ENCODE measurements around the gene FGFBP2.

FGFBP2 gene

GRCh38 chr4:15914291-15914690 is 48.7 kb downstream of the FGFBP2 start:
- Histone ChIP-seq H3K27me3 (ENCODE audit: insufficient read depth, low read length, poor library complexity, severe bottlenecking) (no peaks in the 10 kb centered on the region), H2AFZ (ENCODE audit: low read length) (no peak overlapping the region), H3K9me3 (ENCODE audit: insufficient read depth, low read depth, low read length) (no peaks in the 10 kb centered on the region), H3F3A (ENCODE audit: low read depth) (no peaks in the 10 kb centered on the region), H4K20me1 (ENCODE audit: insufficient read depth, low read length, poor library complexity, severe bottlenecking) (no peaks in the 10 kb centered on the region), H3K9me2 (replicated peaks; ENCODE audit: low read depth, low read length) (no peaks in the 10 kb centered on the region), H3K9ac (ENCODE audit: low read depth, low read length, poor library complexity, severe bottlenecking) (no peak overlapping the region), H3K79me2 (ENCODE audit: insufficient read depth, low read length) (no peaks in the 10 kb centered on the region), H3K36me3 (ENCODE audit: insufficient read depth, low read length) (no peaks in the 10 kb centered on the region), H3K4me3 (ENCODE audit: low read length, poor library complexity, severe bottlenecking) (no peak overlapping the region), H3K4me1 (ENCODE audit: insufficient read depth, low read length, poor library complexity, severe bottlenecking) (no peaks in the 10 kb centered on the region), H3K4me2 (ENCODE audit: low read depth, low read length, poor library complexity, severe bottlenecking) (no peak overlapping the region)
- TF ChIP-seq EZH2phosphoT487 (IDR thresholded peaks at IDR 0.05; ENCODE audit: borderline replicate concordance) (no peak), CTCF (conservative IDR thresholded peaks at IDR 0.05; ENCODE audit: low read length) (no peak)

- Histone ChIP-seq H2AFZ (ENCODE audit: low read length) (no peak overlapping the region), H3K27me3 (ENCODE audit: insufficient read depth, low read length, poor library complexity, severe bottlenecking) (no peaks in the 10 kb centered on the region), H3K79me2 (ENCODE audit: insufficient read depth, low read length) (no peaks in the 10 kb centered on the region), H4K20me1 (ENCODE audit: insufficient read depth, low read length, poor library complexity, severe bottlenecking) (no peaks in the 10 kb centered on the region), H3K36me3 (ENCODE audit: insufficient read depth, low read length) (no peaks in the 10 kb centered on the region), H3K9me2 (replicated peaks; ENCODE audit: low read depth, low read length) (no peaks in the 10 kb centered on the region), H3K9me3 (ENCODE audit: insufficient read depth, low read depth, low read length) (no peaks in the 10 kb centered on the region), H3K4me3 (ENCODE audit: low read length, poor library complexity, severe bottlenecking) (no peak overlapping the region), H3K9ac (ENCODE audit: low read depth, low read length, poor library complexity, severe bottlenecking) (no peak overlapping the region), H3F3A (ENCODE audit: low read depth) (no peaks in the 10 kb centered on the region), H3K4me1 (ENCODE audit: insufficient read depth, low read length, poor library complexity, severe bottlenecking) (no peaks in the 10 kb centered on the region), H3K4me2 (ENCODE audit: low read depth, low read length, poor library complexity, severe bottlenecking) (no peak overlapping the region)
- no peak for TF ChIP-seq CTCF (conservative IDR thresholded peaks at IDR 0.05; ENCODE audit: low read length)
- no peak for TF ChIP-seq EZH2phosphoT487 (IDR thresholded peaks at IDR 0.05; ENCODE audit: borderline replicate concordance)
Measured at GRCh38 chr4:15913631-15913970, 49.4 kb downstream of the FGFBP2 start.

GRCh38 chr4:15912961-15913630 is 49.9 kb downstream of the FGFBP2 start:
- no peak overlapping the region for H3K9ac ChIP-seq (ENCODE audit: low read depth, low read length, poor library complexity, severe bottlenecking)
- H3K4me3 ChIP-seq (ENCODE audit: low read length, poor library complexity, severe bottlenecking) = no peak overlapping the region
- no peaks in the 10 kb centered on the region for H3K9me2 ChIP-seq (replicated peaks; ENCODE audit: low read depth, low read length)
- H2AFZ ChIP-seq (ENCODE audit: low read length) = no peak overlapping the region
- TF ChIP-seq CTCF (conservative IDR thresholded peaks at IDR 0.05; ENCODE audit: low read length) (no peak), EZH2phosphoT487 (IDR thresholded peaks at IDR 0.05; ENCODE audit: borderline replicate concordance) (no peak)
- H4K20me1 ChIP-seq (ENCODE audit: insufficient read depth, low read length, poor library complexity, severe bottlenecking) = no peaks in the 10 kb centered on the region
- H3F3A ChIP-seq (ENCODE audit: low read depth) = no peaks in the 10 kb centered on the region
- no peaks in the 10 kb centered on the region for H3K9me3 ChIP-seq (ENCODE audit: insufficient read depth, low read depth, low read length)
- H3K79me2 ChIP-seq (ENCODE audit: insufficient read depth, low read length) = no peaks in the 10 kb centered on the region
- H3K36me3 ChIP-seq (ENCODE audit: insufficient read depth, low read length) = no peaks in the 10 kb centered on the region
- H3K4me1 ChIP-seq (ENCODE audit: insufficient read depth, low read length, poor library complexity, severe bottlenecking) = no peaks in the 10 kb centered on the region
- H3K27me3 ChIP-seq (ENCODE audit: insufficient read depth, low read length, poor library complexity, severe bottlenecking) = no peaks in the 10 kb centered on the region
- H3K4me2 ChIP-seq (ENCODE audit: low read depth, low read length, poor library complexity, severe bottlenecking) = no peak overlapping the region

Data from Loucy (cell line).